HepG2 (cell line): ENCODE data around the gene HK2. TPM values are rescaled to one million over a fixed set of nuclear protein-coding genes. Genes with fewer than 3 reads are reported as not detected.

Experiments
- ATAC-seq: fragments of 200-7000 bp; cut with Tn5 transposase; 3 replicates; pipeline ENCODE4 v1.9.1; 2020; ENCODE audit warnings: mild to moderate bottlenecking, moderate library complexity
- BruUV-seq: library from RNA; stranded (reverse); fragments of 400-500 nt; replicated peaks from 2 replicates; lab custom pipeline; 2021; lab: Mats Ljungman, UMichigan
- CTCF ChIA-PET: fragments of 300-600 bp; formaldehyde crosslinking; extraction: SDS; loops from one replicate; lab custom pipeline; 2021; ENCODE audit warnings: low total read pairs, inconsistent platforms, low intra/inter-chr PET ratio; lab: Yijun Ruan, JAX
- POLR2A ChIA-PET: fragments of 350-600 bp; sonication (Branson Sonifier 250); formaldehyde crosslinking; loops from one replicate; lab custom pipeline; 2020; ENCODE audit warnings: antibody characterized with exemption, inconsistent platforms; lab: Yijun Ruan, JAX
- DNase-seq: peaks from one replicate; pipeline ENCODE4 v3.0.0-alpha.2; 2015; ENCODE audit warnings: low spot score
- FAIRE-seq: peaks from 3 replicates; lab custom pipeline; 2011; peaks lifted over from hg19 to GRCh38; lab: Jason Lieb, UNC
- H2AFZ ChIP-seq: one replicate; pipeline ENCODE4 v1.6.1; 2011; ENCODE audit warnings: low read length, inconsistent platforms
- H3K27ac ChIP-seq: fragments of 300-600 bp; 3 replicates; pipeline ENCODE4 v1.8.0; 2011; ENCODE audit warnings: mixed run types, mild to moderate bottlenecking, mixed read lengths, low read length, inconsistent platforms; ENCODE audit not compliant: insufficient read depth; ENCODE audit errors: extremely low read length
- H3K27me3 ChIP-seq, 2 experiments: fragments of 200-600 bp in 1 of 2; 2 replicates in 1 of 2; 3 replicates in 1 of 2; pipeline versions ENCODE4 v1.6.0 to v1.8.0; 2011; ENCODE audit warnings: low read length in 2 of 2, mild to moderate bottlenecking in 2 of 2, moderate library complexity in 2 of 2, inconsistent platforms in 1 of 2; ENCODE audit not compliant: insufficient read depth in 2 of 2, control insufficient read depth in 1 of 2
- H3K36me3 ChIP-seq, 2 experiments: fragments of 200-600 bp in 1 of 2; replicated peaks in 1 of 2; 2 replicates in 1 of 2; 3 replicates in 1 of 2; pipeline versions ENCODE4 v1.5.1 to v1.8.0; 2011; ENCODE audit warnings: low read length in 2 of 2, inconsistent platforms in 1 of 2; ENCODE audit not compliant: insufficient read depth in 2 of 2, control insufficient read depth in 1 of 2
- H3K4me1 ChIP-seq: 2 replicates; pipeline ENCODE4 v1.5.1; 2012; ENCODE audit warnings: low read length, inconsistent platforms; ENCODE audit not compliant: insufficient read depth
- H3K4me2 ChIP-seq: 2 replicates; pipeline ENCODE4 v1.6.0; 2011; ENCODE audit warnings: low read depth, low read length, inconsistent platforms
- H3K4me3 ChIP-seq, 3 experiments: fragments of 200-600 bp in 1 of 3; sonication (generic), shearing (Covaris generic) in 1 of 3; replicated peaks in 1 of 3; 2 replicates each; pipeline ENCODE4 v1.5.1; 2011 to 2016; ENCODE audit warnings: low read length in 3 of 3, inconsistent platforms in 2 of 3, low read depth in 2 of 3, mild to moderate bottlenecking in 2 of 3, control low read depth in 1 of 3, mixed read lengths in 1 of 3; ENCODE audit not compliant: insufficient read depth in 1 of 3
- H3K79me2 ChIP-seq: one replicate; pipeline ENCODE4 v1.6.1; 2011; ENCODE audit warnings: low read length, inconsistent platforms; ENCODE audit not compliant: insufficient read depth
- H3K9ac ChIP-seq: 2 replicates; pipeline ENCODE4 v1.6.0; 2011; ENCODE audit warnings: mild to moderate bottlenecking, low read depth, low read length, inconsistent platforms; ENCODE audit not compliant: insufficient read depth
- H3K9me3 ChIP-seq: 2 replicates; pipeline ENCODE4 v1.5.1; 2012; ENCODE audit warnings: mild to moderate bottlenecking, low read length
- H4K20me1 ChIP-seq: 2 replicates; pipeline ENCODE4 v1.6.0; 2011; ENCODE audit warnings: inconsistent platforms, mild to moderate bottlenecking, low read length, moderate library complexity; ENCODE audit not compliant: insufficient read depth
- BRF2 ChIP-seq: sonication (generic); formaldehyde crosslinking; IDR thresholded peaks from 2 replicates; pipeline ENCODE4 v1.8.1; 2022; ENCODE audit warnings: mild to moderate bottlenecking, missing genetic modification reagents
- CEBPZ ChIP-seq: IDR thresholded peaks from 2 replicates; pipeline ENCODE4 v1.6.1; 2012; ENCODE audit warnings: low read length, improper control_type of control experiment
- HDAC1 ChIP-seq: sonication (generic); formaldehyde crosslinking; IDR thresholded peaks from 2 replicates; pipeline ENCODE4 v1.5.1; 2020; ENCODE audit warnings: mild to moderate bottlenecking, missing genetic modification reagents
- KDM4B ChIP-seq: sonication (generic); formaldehyde crosslinking; IDR thresholded peaks from 2 replicates; pipeline ENCODE4 v1.4.0; 2020; ENCODE audit warnings: missing genetic modification reagents
- MAFG ChIP-seq: sonication (generic); formaldehyde crosslinking; IDR thresholded peaks from 2 replicates; pipeline ENCODE4 v1.5.1; 2020; ENCODE audit warnings: mild to moderate bottlenecking, missing genetic modification reagents
- MED1 ChIP-seq: sonication (generic); formaldehyde crosslinking; IDR thresholded peaks from 2 replicates; pipeline ENCODE4 v1.4.0; 2020; ENCODE audit warnings: missing genetic modification reagents
- MEIS1 ChIP-seq: sonication (generic); formaldehyde crosslinking; IDR thresholded peaks from 2 replicates; pipeline ENCODE4 v1.9.0; 2021; ENCODE audit warnings: mild to moderate bottlenecking, missing genetic modification reagents, moderate library complexity, borderline replicate concordance
- PAX8 ChIP-seq: sonication (generic); formaldehyde crosslinking; IDR thresholded peaks from 2 replicates; pipeline ENCODE4 v1.8.0; 2022; ENCODE audit warnings: mild to moderate bottlenecking, missing genetic modification reagents, borderline replicate concordance
- PLRG1 ChIP-seq: fragments of 450-650 bp; conservative IDR thresholded peaks from 2 replicates; pipeline ENCODE4 v1.6.1; 2016
- PRDM10 ChIP-seq: sonication (generic); formaldehyde crosslinking; IDR thresholded peaks from 2 replicates; pipeline ENCODE4 v1.4.0; 2020; ENCODE audit warnings: low read depth, missing genetic modification reagents
- SP2 ChIP-seq: sonication (generic); formaldehyde crosslinking; IDR thresholded peaks from 2 replicates; pipeline ENCODE4 v1.5.1; 2020; ENCODE audit warnings: mild to moderate bottlenecking, missing genetic modification reagents
- SSRP1 ChIP-seq: IDR thresholded peaks from 2 replicates; pipeline ENCODE4 v1.6.1; 2016; ENCODE audit warnings: control low read depth
- TCF12 ChIP-seq, 2 experiments: fragments of 450-650 bp in 1 of 2; sonication (generic) in 1 of 2; formaldehyde crosslinking in 1 of 2; IDR thresholded peaks; 2 replicates each; pipeline versions ENCODE4 v1.6.1 to v1.8.0; 2017 to 2022; ENCODE audit warnings: antibody characterized with exemption in 1 of 2, mild to moderate bottlenecking in 1 of 2, missing genetic modification reagents in 1 of 2, moderate library complexity in 1 of 2
- ZNF275 ChIP-seq: sonication (generic); formaldehyde crosslinking; IDR thresholded peaks from 2 replicates; pipeline ENCODE4 v1.8.0; 2022; ENCODE audit warnings: missing genetic modification reagents, mild to moderate bottlenecking, inconsistent platforms, borderline replicate concordance
- ZNF3 ChIP-seq: IDR thresholded peaks from 2 replicates; pipeline ENCODE4 v1.7.0; 2017; ENCODE audit warnings: inconsistent platforms
- ZNF446 ChIP-seq: sonication (generic); formaldehyde crosslinking; IDR thresholded peaks from 2 replicates; pipeline ENCODE4 v1.5.0; 2020; ENCODE audit warnings: mild to moderate bottlenecking, missing genetic modification reagents
- WGBS: methylation state at CpG from one replicate; pipeline ENCODE4 v1.1.6; 2017; ENCODE audit warnings: low lambda C conversion rate; 5-methylcytosine and 5-hydroxymethylcytosine counted together
- in situ Hi-C: cut with HindIII; loops from 2 replicates; pipeline ENCODE4 v1.10.0; 2017; ENCODE audit warnings: low pct_unique_long_range_greater_than_20kb; ENCODE audit not compliant: extremely low pct_ligation_motif_present
- intact Hi-C: fragments of 100-400 bp; cut with micrococcal nuclease; formaldehyde crosslinking; loops from one replicate; pipeline ENCODE4 v1.10.0; 2022; ENCODE audit not compliant: unreplicated experiment
- polyA plus RNA-seq, 8 experiments: library from polyadenylated mRNA; depleted of rRNA in 3 of 8; stranded (reverse) in 7 of 8; unstranded in 1 of 8; fragments of >200 nt; fragmentation: Illumina TruSeq in 4 of 8; extraction: Trizol in 4 of 8; gene quantifications; 2 replicates each; pipeline versions ENCODE4 v1.2.1 to v1.2.3, GENCODE V29; 2011 to 2016; ENCODE audit warnings: low read depth in 4 of 8, missing spikeins in 1 of 8, mixed read lengths in 1 of 8; ENCODE audit not compliant: insufficient read depth in 1 of 8
- total RNA-seq, 5 experiments: library from RNA; depleted of rRNA; stranded (reverse); fragments of >200 nt; fragmentation: Illumina TruSeq; extraction: Trizol; gene quantifications; 2 replicates each; pipeline ENCODE4 v1.2.3, GENCODE V29; 2016; ENCODE audit warnings: low read depth in 1 of 5

The HK2 gene
- total and polyA plus RNA-seq, 2 of the 13 experiments (the other 11 are each of a cell fraction or from before 2014, with no cell fraction given) = 13.2 to 101 TPM

- in situ Hi-C loops = no loop called here
Measured at GRCh38 chr2:74931940-74932339, 98.0 kb downstream of the HK2 start.

More at GRCh38 chr2:74931940-74932339, 98.0 kb downstream of the HK2 start:
- H3K27me3 ChIP-seq = no peaks in the 10 kb centered on the region
- intact Hi-C loops = no loop called here
- H3K9me3 ChIP-seq = no peaks in the 10 kb centered on the region
- H4K20me1 ChIP-seq = no peaks in the 10 kb centered on the region
- H3K4me2 ChIP-seq = no peak overlapping the region
- peaks cover 21% of the 10 kb centered on the region for H3K4me1 ChIP-seq
- DNase-seq (no peak), FAIRE-seq (no peak), ATAC-seq (no peak)
- no peak overlapping the region for H3K27ac ChIP-seq
- TF ChIP-seq PAX8 (CRISPR knock-in tag) (no peak), MEIS1 (no peak), ZNF3 (CRISPR knock-in tag) (no peak), PRDM10 (CRISPR knock-in tag) (no peak), MAFG (no peak), CEBPZ (no peak), SP2 (no peak), SSRP1 (no peak), BRF2 (CRISPR knock-in tag) (no peak), KDM4B (CRISPR knock-in tag) (no peak), PLRG1 (no peak), HDAC1 (CRISPR knock-in tag) (no peak), TCF12 (IDR thresholded peaks at IDR 0.05) (no peak), TCF12 (CRISPR knock-in tag; IDR thresholded peaks at IDR 0.05) (no peak), ZNF446 (CRISPR knock-in tag) (no peak), MED1 (no peak), ZNF275 (CRISPR knock-in tag) (no peak)
- no TSS peak for BruUV-seq
- peaks cover 19 to 42% of the 10 kb centered on the region in 2 experiments for H3K36me3 ChIP-seq
- H2AFZ ChIP-seq = no peak overlapping the region
- H3K4me3 ChIP-seq = no peak overlapping the region
- ChIA-PET POLR2A (interaction anchor here (0.7 kb wide), 1 partner anchor 22 kb away, joined by 3 read pairs; no protein-coding TSS in a partner anchor), CTCF (no interaction called here)
- WGBS = 97% methylated on average over 2 of the region's 2 CpGs
- no peak overlapping the region for H3K9ac ChIP-seq
- H3K79me2 ChIP-seq = peaks cover 3% of the 10 kb centered on the region
